Measurements from ENCODE around the gene EVC.

GRCh38 chr4:5664778-5665177 is 46.2 kb upstream of the EVC start:
- no peak for TF ChIP-seq ZNF274 (IDR thresholded peaks at IDR 0.05; ENCODE audit: low read depth, low read length)
- TF ChIP-seq SUZ12 (IDR thresholded peaks at IDR 0.05; ENCODE audit: extremely low read depth, insufficient read depth, insufficient read length), result no peak

Measured in NT2/D1 (cell line).